Upper lobe of left lung (tissue), 4 donors: ENCODE results near the gene CYP2C9.

Experiments
- EP300 ChIP-seq, 4 donors: sonication (generic); formaldehyde crosslinking; IDR thresholded peaks; one replicate each; pipeline ENCODE4 v1.5.1; 2017; ENCODE audit warnings: antibody characterized with exemption in 4 of 4, control low read depth in 2 of 4
- POLR2A ChIP-seq, 4 donors: fragments of 450-650 bp; IDR thresholded peaks; one replicate each; pipeline ENCODE4 v1.5.1; 2016 to 2017; ENCODE audit warnings: antibody characterized with exemption in 4 of 4, mild to moderate bottlenecking in 2 of 4
- TF ChIP-seq, protein P1 (sequence below), 6 experiments: fragments of 450-650 bp in 4 of 6; fragments of 200-600 bp in 2 of 6; sonication (generic) in 2 of 6; IDR thresholded peaks; one replicate each; pipeline ENCODE4 v1.5.1; 2016 to 2019; ENCODE audit warnings: antibody characterized with exemption in 6 of 6

DNA sequence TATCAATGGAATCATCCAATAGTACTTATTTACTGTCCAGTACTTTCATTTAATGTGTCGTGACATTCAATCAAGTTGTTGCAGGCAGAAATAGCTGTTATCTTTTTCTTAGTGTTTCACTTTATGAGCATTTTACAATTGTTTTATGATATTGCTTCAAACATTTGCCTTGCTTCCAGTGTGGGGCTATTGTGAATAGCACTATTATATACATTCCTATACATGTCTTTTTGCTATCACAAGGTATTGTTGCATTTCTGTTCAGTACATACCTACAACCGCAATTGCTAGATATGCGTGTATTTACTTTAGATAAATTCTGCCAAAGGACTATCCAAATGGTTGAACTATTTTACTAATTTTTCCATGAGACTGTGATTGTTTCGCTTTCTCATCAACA is 95.9 kb downstream of the CYP2C9 start:
- TF ChIP-seq, protein P1, sequence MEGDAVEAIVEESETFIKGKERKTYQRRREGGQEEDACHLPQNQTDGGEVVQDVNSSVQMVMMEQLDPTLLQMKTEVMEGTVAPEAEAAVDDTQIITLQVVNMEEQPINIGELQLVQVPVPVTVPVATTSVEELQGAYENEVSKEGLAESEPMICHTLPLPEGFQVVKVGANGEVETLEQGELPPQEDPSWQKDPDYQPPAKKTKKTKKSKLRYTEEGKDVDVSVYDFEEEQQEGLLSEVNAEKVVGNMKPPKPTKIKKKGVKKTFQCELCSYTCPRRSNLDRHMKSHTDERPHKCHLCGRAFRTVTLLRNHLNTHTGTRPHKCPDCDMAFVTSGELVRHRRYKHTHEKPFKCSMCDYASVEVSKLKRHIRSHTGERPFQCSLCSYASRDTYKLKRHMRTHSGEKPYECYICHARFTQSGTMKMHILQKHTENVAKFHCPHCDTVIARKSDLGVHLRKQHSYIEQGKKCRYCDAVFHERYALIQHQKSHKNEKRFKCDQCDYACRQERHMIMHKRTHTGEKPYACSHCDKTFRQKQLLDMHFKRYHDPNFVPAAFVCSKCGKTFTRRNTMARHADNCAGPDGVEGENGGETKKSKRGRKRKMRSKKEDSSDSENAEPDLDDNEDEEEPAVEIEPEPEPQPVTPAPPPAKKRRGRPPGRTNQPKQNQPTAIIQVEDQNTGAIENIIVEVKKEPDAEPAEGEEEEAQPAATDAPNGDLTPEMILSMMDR (IDR thresholded peaks at IDR 0.05): no peak
- TF ChIP-seq EP300 (IDR thresholded peaks at IDR 0.05) (no peak), POLR2A (IDR thresholded peaks at IDR 0.05) (no peak)
